Activated naive CD4-positive, alpha-beta T cell treated with anti-CD3 and anti-CD28 coated beads, Interleukin-2, amount 50 U/mL, for 24 hours (primary cell): ENCODE measurements around the gene UVSSA.

ENCODE experiments used
- H3K27ac Mint-ChIP-seq: one replicate; pipeline ENCODE4 v1.8.0; 2021; ENCODE audit warnings: mild to moderate bottlenecking, mixed read lengths
- H3K27me3 Mint-ChIP-seq: one replicate; pipeline ENCODE4 v1.8.0; 2021; ENCODE audit warnings: mixed read lengths
- H3K36me3 Mint-ChIP-seq: one replicate; pipeline ENCODE4 v1.8.0; 2021; ENCODE audit warnings: mixed read lengths
- H3K4me1 Mint-ChIP-seq: one replicate; pipeline ENCODE4 v1.8.0; 2021; ENCODE audit warnings: mixed read lengths
- H3K4me3 Mint-ChIP-seq: one replicate; pipeline ENCODE4 v1.8.0; 2021; ENCODE audit warnings: mild to moderate bottlenecking, mixed read lengths
- H3K9me3 Mint-ChIP-seq: one replicate; pipeline ENCODE4 v1.8.0; 2021; ENCODE audit warnings: mixed read lengths

Gene UVSSA

GRCh38 chr4:1350169-1350520, 3.1 kb downstream of the UVSSA start:
- Mint-ChIP-seq H3K27me3 (no peaks in the 10 kb centered on the region), H3K27ac (no peak overlapping the region), H3K9me3 (no peaks in the 10 kb centered on the region), H3K36me3 (no peaks in the 10 kb centered on the region), H3K4me3 (peak overlapping the region; percentile 33), H3K4me1 (peaks cover 36% of the 10 kb centered on the region)

GRCh38 chr4:1351854-1352566, 5.0 kb downstream of the UVSSA start:
- Mint-ChIP-seq H3K36me3 (peaks cover 2% of the 10 kb centered on the region), H3K27me3 (no peaks in the 10 kb centered on the region), H3K4me1 (peaks cover 30% of the 10 kb centered on the region), H3K4me3 (no peak overlapping the region), H3K9me3 (no peaks in the 10 kb centered on the region), H3K27ac (peak overlapping the region; percentile 70)

GRCh38 chr4:1352567-1352900, 5.5 kb downstream of the UVSSA start:
- Mint-ChIP-seq H3K36me3 (peaks cover 2% of the 10 kb centered on the region), H3K4me1 (peaks cover 30% of the 10 kb centered on the region), H3K27ac (no peak overlapping the region), H3K4me3 (no peak overlapping the region), H3K27me3 (no peaks in the 10 kb centered on the region), H3K9me3 (no peaks in the 10 kb centered on the region)

GRCh38 chr4:1353186-1354055, 6.4 kb downstream of the UVSSA start:
- H3K4me3 Mint-ChIP-seq = no peak overlapping the region
- peaks cover 2% of the 10 kb centered on the region for H3K36me3 Mint-ChIP-seq
- H3K4me1 Mint-ChIP-seq = peaks cover 26% of the 10 kb centered on the region
- H3K9me3 Mint-ChIP-seq = no peaks in the 10 kb centered on the region
- no peaks in the 10 kb centered on the region for H3K27me3 Mint-ChIP-seq
- H3K27ac Mint-ChIP-seq = no peak overlapping the region

- Mint-ChIP-seq H3K4me3 (no peak overlapping the region), H3K27ac (no peak overlapping the region), H3K9me3 (no peaks in the 10 kb centered on the region), H3K27me3 (no peaks in the 10 kb centered on the region), H3K4me1 (peaks cover 18% of the 10 kb centered on the region), H3K36me3 (peaks cover 2% of the 10 kb centered on the region)
Measured at GRCh38 chr4:1354136-1354982, 7.4 kb downstream of the UVSSA start.

GRCh38 chr4:1354983-1355275, 7.9 kb downstream of the UVSSA start:
- Mint-ChIP-seq H3K9me3 (no peaks in the 10 kb centered on the region), H3K4me3 (no peak overlapping the region), H3K4me1 (peaks cover 14% of the 10 kb centered on the region), H3K27me3 (no peaks in the 10 kb centered on the region), H3K27ac (no peak overlapping the region), H3K36me3 (peaks cover 2% of the 10 kb centered on the region)

GRCh38 chr4:1355378-1355777, 8.4 kb downstream of the UVSSA start:
- H3K36me3 Mint-ChIP-seq = peaks cover 2% of the 10 kb centered on the region
- H3K4me3 Mint-ChIP-seq = no peak overlapping the region
- no peak overlapping the region for H3K27ac Mint-ChIP-seq
- no peaks in the 10 kb centered on the region for H3K27me3 Mint-ChIP-seq
- peaks cover 10% of the 10 kb centered on the region for H3K4me1 Mint-ChIP-seq
- no peaks in the 10 kb centered on the region for H3K9me3 Mint-ChIP-seq

GRCh38 chr4:1356181-1356998, 9.4 kb downstream of the UVSSA start:
- Mint-ChIP-seq H3K27me3 (no peaks in the 10 kb centered on the region), H3K9me3 (no peaks in the 10 kb centered on the region), H3K4me1 (peaks cover 7% of the 10 kb centered on the region), H3K36me3 (peaks cover 2% of the 10 kb centered on the region), H3K4me3 (no peak overlapping the region), H3K27ac (no peak overlapping the region)

GRCh38 chr4:1357356-1358248, 10.6 kb downstream of the UVSSA start:
- Mint-ChIP-seq H3K4me1 (no peaks in the 10 kb centered on the region), H3K4me3 (no peak overlapping the region), H3K27me3 (no peaks in the 10 kb centered on the region), H3K27ac (no peak overlapping the region), H3K36me3 (peaks cover 2% of the 10 kb centered on the region), H3K9me3 (no peaks in the 10 kb centered on the region)

GRCh38 chr4:1358421-1359143, 11.6 kb downstream of the UVSSA start:
- Mint-ChIP-seq H3K27ac (no peak overlapping the region), H3K9me3 (no peaks in the 10 kb centered on the region), H3K4me1 (no peaks in the 10 kb centered on the region), H3K27me3 (no peaks in the 10 kb centered on the region), H3K4me3 (no peak overlapping the region), H3K36me3 (peaks cover 2% of the 10 kb centered on the region)

GRCh38 chr4:1359144-1359501, 12.1 kb downstream of the UVSSA start:
- Mint-ChIP-seq H3K9me3 (no peaks in the 10 kb centered on the region), H3K27me3 (no peaks in the 10 kb centered on the region), H3K4me1 (no peaks in the 10 kb centered on the region), H3K27ac (no peak overlapping the region), H3K4me3 (no peak overlapping the region), H3K36me3 (peaks cover 2% of the 10 kb centered on the region)

GRCh38 chr4:1359976-1360375, 13.0 kb downstream of the UVSSA start:
- Mint-ChIP-seq H3K4me1 (no peaks in the 10 kb centered on the region), H3K27me3 (no peaks in the 10 kb centered on the region), H3K27ac (no peak overlapping the region), H3K9me3 (no peaks in the 10 kb centered on the region), H3K36me3 (peaks cover 2% of the 10 kb centered on the region), H3K4me3 (no peak overlapping the region)

GRCh38 chr4:1360423-1361283, 13.6 kb downstream of the UVSSA start:
- no peaks in the 10 kb centered on the region for H3K4me1 Mint-ChIP-seq
- no peak overlapping the region for H3K27ac Mint-ChIP-seq
- no peak overlapping the region for H3K4me3 Mint-ChIP-seq
- peaks cover 2% of the 10 kb centered on the region for H3K36me3 Mint-ChIP-seq
- H3K27me3 Mint-ChIP-seq = no peaks in the 10 kb centered on the region
- no peaks in the 10 kb centered on the region for H3K9me3 Mint-ChIP-seq
